Keratinocyte (primary cell): ENCODE results near the gene NKD1. TPM values are rescaled to one million over a fixed set of nuclear protein-coding genes. Genes with fewer than 3 reads are reported as not detected.

Experiments
- DNase-seq: peaks from one replicate; pipeline ENCODE4 v3.0.0-alpha.2; 2011; ENCODE audit warnings: low read depth, missing footprints, low spot score
- FAIRE-seq: peaks from 2 replicates; lab custom pipeline; 2011; peaks lifted over from hg19 to GRCh38; lab: Jason Lieb, UNC
- H2AFZ ChIP-seq: 2 replicates; pipeline ENCODE4 v1.6.0; 2012; ENCODE audit warnings: low read length, control low read depth, inconsistent platforms; ENCODE audit not compliant: control insufficient read depth
- H3K27ac ChIP-seq: 2 replicates; pipeline ENCODE4 v1.5.1; 2011; ENCODE audit warnings: low read length; ENCODE audit not compliant: control insufficient read depth, insufficient read depth
- H3K27me3 ChIP-seq: 3 replicates; pipeline ENCODE4 v1.6.0; 2011; ENCODE audit warnings: low read length; ENCODE audit not compliant: control insufficient read depth, insufficient read depth; ENCODE audit errors: extremely low read depth
- H3K36me3 ChIP-seq, 2 experiments: 2 replicates in 1 of 2; 3 replicates in 1 of 2; pipeline ENCODE4 v1.5.1; 2011; ENCODE audit warnings: low read length in 2 of 2, mild to moderate bottlenecking in 1 of 2; ENCODE audit not compliant: control insufficient read depth in 2 of 2, insufficient read depth in 2 of 2; ENCODE audit errors: extremely low read depth in 1 of 2
- H3K4me1 ChIP-seq: 3 replicates; pipeline ENCODE4 v1.5.1; 2011; ENCODE audit warnings: low read length; ENCODE audit not compliant: control insufficient read depth, insufficient read depth; ENCODE audit errors: extremely low read depth
- H3K4me2 ChIP-seq: 3 replicates; pipeline ENCODE4 v1.6.0; 2011; ENCODE audit warnings: low read depth, low read length; ENCODE audit not compliant: control insufficient read depth, insufficient read depth; ENCODE audit errors: extremely low read depth
- H3K4me3 ChIP-seq, 3 experiments: fragments of 200-600 bp in 1 of 3; sonication (generic) in 1 of 3; 2 replicates in 2 of 3; 3 replicates in 1 of 3; pipeline ENCODE4 v1.5.1; 2011 to 2016; ENCODE audit warnings: low read length in 3 of 3, mild to moderate bottlenecking in 3 of 3, control low read depth in 2 of 3, inconsistent platforms in 1 of 3, low read depth in 1 of 3, mixed read lengths in 1 of 3, mixed run types in 1 of 3, moderate library complexity in 1 of 3; ENCODE audit not compliant: control insufficient read depth in 2 of 3, insufficient read depth in 2 of 3; ENCODE audit errors: extremely low read depth in 1 of 3
- H3K79me2 ChIP-seq: 2 replicates; pipeline ENCODE4 v1.6.0; 2012; ENCODE audit warnings: low read length; ENCODE audit not compliant: control insufficient read depth, insufficient read depth
- H3K9ac ChIP-seq: 3 replicates; pipeline ENCODE4 v1.6.0; 2011; ENCODE audit warnings: low read length; ENCODE audit not compliant: control insufficient read depth, insufficient read depth; ENCODE audit errors: extremely low read depth
- H3K9me1 ChIP-seq: 3 replicates; pipeline ENCODE4 v1.6.0; 2011; ENCODE audit warnings: low read length; ENCODE audit not compliant: control insufficient read depth, insufficient read depth; ENCODE audit errors: extremely low read depth
- H3K9me3 ChIP-seq: 2 replicates; pipeline ENCODE4 v1.5.1; 2012; ENCODE audit warnings: low read depth, low read length; ENCODE audit not compliant: control insufficient read depth
- H4K20me1 ChIP-seq: 3 replicates; pipeline ENCODE4 v1.6.0; 2011; ENCODE audit warnings: low read length; ENCODE audit not compliant: control insufficient read depth, insufficient read depth; ENCODE audit errors: extremely low read depth
- EZH2 ChIP-seq: IDR thresholded peaks from one replicate; pipeline ENCODE4 v1.6.1; 2012; ENCODE audit warnings: inconsistent platforms, mild to moderate bottlenecking, low read length, moderate library complexity
- dilution Hi-C: fragments of 300-500 bp; cut with MboI; formaldehyde crosslinking; loops from one replicate; pipeline ENCODE4 v1.7.0; 2020; ENCODE audit warnings: low sequenced_read_pairs; ENCODE audit not compliant: extremely low pct_ligation_motif_present
- polyA plus RNA-seq, 5 experiments: library from polyadenylated mRNA; depleted of rRNA in 3 of 5; stranded (reverse) in 3 of 5; stranded (forward) in 1 of 5; unstranded in 1 of 5; fragments of >200 nt; gene quantifications; 1 replicate in 1 of 5; 2 replicates in 3 of 5; 3 replicates in 1 of 5; pipeline versions ENCODE4 v1.2.1 to v1.2.3, GENCODE V29; 2011 to 2012; ENCODE audit warnings: missing spikeins in 2 of 5, low read depth in 1 of 5, low replicate concordance in 1 of 5
- TF ChIP-seq, protein P1 (sequence below), 3 experiments: IDR thresholded peaks in 1 of 3; conservative IDR thresholded peaks in 1 of 3; optimal IDR thresholded peaks in 1 of 3; 2 replicates in 2 of 3; 3 replicates in 1 of 3; pipeline versions ENCODE3 to v1.5.1; 2011; ENCODE audit warnings: low read length in 3 of 3, mild to moderate bottlenecking in 3 of 3, moderate library complexity in 2 of 3, control low read depth in 1 of 3, inconsistent platforms in 1 of 3; ENCODE audit not compliant: insufficient read depth in 2 of 3; ENCODE audit errors: extremely low read depth in 1 of 3

The NKD1 gene
- polyA plus RNA-seq, 1 donor (not counting 4 experiments of a cell fraction or from before 2014, with no cell fraction given): 0.62 TPM

DNA sequence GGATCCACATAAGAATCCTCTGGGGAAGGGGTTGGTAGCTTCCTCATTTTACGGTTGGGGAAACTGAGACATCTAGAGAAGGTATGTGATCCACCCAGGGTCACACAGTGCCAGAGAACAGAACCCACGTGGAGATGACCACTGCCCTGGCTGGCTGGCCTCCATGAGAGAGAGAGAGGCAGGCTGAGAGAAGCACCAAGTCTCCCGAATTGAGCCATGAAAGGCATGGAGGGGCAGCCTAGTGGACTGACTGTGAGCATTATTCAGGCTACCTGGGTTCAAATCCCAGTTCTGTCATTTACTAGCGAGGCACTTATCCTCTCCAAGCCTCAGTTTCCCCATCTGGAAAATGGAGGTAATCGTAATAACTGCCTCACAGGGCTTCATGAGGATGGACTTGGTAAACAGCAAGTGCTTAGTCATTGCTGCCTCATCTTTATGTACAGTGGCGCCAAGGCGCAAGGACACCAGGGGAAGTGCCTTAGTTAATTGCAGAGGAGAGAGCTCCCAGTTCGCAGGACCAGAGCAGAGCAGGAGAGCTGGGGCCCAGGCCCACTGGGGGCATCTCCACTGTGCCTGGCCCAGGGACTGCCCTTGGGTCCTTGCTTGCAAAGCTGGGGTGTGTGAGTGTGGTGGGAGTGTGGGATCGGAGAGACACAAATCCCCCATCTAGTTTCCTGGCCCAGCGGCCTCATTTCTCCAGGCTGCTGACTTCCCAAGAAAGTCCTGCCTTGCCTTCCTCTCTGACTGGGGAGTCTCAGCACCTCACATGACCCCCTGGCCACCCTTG, 71.7 kb downstream of the NKD1 start:
- TF ChIP-seq, protein P1, sequence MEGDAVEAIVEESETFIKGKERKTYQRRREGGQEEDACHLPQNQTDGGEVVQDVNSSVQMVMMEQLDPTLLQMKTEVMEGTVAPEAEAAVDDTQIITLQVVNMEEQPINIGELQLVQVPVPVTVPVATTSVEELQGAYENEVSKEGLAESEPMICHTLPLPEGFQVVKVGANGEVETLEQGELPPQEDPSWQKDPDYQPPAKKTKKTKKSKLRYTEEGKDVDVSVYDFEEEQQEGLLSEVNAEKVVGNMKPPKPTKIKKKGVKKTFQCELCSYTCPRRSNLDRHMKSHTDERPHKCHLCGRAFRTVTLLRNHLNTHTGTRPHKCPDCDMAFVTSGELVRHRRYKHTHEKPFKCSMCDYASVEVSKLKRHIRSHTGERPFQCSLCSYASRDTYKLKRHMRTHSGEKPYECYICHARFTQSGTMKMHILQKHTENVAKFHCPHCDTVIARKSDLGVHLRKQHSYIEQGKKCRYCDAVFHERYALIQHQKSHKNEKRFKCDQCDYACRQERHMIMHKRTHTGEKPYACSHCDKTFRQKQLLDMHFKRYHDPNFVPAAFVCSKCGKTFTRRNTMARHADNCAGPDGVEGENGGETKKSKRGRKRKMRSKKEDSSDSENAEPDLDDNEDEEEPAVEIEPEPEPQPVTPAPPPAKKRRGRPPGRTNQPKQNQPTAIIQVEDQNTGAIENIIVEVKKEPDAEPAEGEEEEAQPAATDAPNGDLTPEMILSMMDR (optimal IDR thresholded peaks at IDR 0.05 in 1 of 3, IDR thresholded peaks at IDR 0.05 in 1 of 3, conservative IDR thresholded peaks at IDR 0.05 in 1 of 3; ENCODE audit: extremely low read depth in 1 of 3, insufficient read depth in 2 of 3, low read length in 3 of 3): no peak
- no peak for TF ChIP-seq EZH2
- H2AFZ ChIP-seq: no peak overlapping the region
- no peak overlapping the region for H3K9ac ChIP-seq
- H3K9me1 ChIP-seq: no peaks in the 10 kb centered on the region
- no peak overlapping the region for H3K4me3 ChIP-seq
- no peak overlapping the region for H3K27ac ChIP-seq
- H3K36me3 ChIP-seq: no peaks in the 10 kb centered on the region
- H3K79me2 ChIP-seq: no peaks in the 10 kb centered on the region
- no peaks in the 10 kb centered on the region for H3K9me3 ChIP-seq
- no peak overlapping the region for H3K4me2 ChIP-seq
- dilution Hi-C loops: no loop called here
- no peaks in the 10 kb centered on the region for H3K27me3 ChIP-seq
- no peak for FAIRE-seq
- no peak for DNase-seq
- no peaks in the 10 kb centered on the region for H4K20me1 ChIP-seq
- no peaks in the 10 kb centered on the region for H3K4me1 ChIP-seq

DNA sequence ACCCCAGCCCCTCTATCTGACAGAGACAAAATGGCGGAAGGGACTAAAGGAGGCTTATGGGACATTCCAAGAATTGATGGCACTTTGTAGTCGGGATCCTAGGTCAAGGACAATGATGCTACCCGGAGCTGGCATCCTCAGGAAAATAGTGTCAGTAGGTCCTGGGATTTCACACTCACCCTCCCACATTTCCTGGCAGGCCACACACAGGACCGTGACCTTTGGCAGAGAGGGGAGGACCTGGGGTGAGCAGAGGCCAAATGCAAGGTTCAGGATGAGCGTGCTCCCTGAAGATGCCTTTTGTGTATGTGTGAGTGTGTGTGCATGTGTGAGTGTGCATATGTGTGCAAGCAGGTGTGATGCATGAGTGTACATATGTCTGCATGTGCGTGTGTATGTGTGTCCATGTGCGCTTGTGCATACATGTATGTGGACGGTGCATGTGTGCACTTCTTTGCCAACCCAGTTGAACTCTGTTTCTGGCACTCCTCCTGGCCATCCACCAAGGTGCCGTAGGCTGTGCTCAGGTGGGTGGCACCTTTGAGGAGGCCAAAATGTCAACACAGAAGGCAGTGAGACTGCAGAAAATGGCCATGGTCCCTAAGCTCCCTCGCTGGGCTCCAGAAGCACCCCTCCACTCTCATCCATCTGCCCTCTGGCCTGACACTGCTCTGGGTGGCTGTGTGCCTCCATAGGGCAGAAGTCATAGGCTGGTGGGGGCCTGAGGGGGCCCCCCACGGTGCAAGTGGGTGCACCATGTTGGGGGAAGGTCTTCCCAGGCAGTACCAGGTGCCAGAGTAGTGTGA, 72.7 kb downstream of the NKD1 start:
- H3K4me1 ChIP-seq: no peaks in the 10 kb centered on the region
- H3K9ac ChIP-seq: no peak overlapping the region
- no peak overlapping the region for H3K4me3 ChIP-seq
- no peaks in the 10 kb centered on the region for H3K36me3 ChIP-seq
- DNase-seq (no peak), FAIRE-seq (no peak)
- H3K9me1 ChIP-seq: no peaks in the 10 kb centered on the region
- H2AFZ ChIP-seq: no peak overlapping the region
- H3K27ac ChIP-seq: no peak overlapping the region
- dilution Hi-C loops: no loop called here
- TF ChIP-seq, protein P1 (optimal IDR thresholded peaks at IDR 0.05 in 1 of 3, IDR thresholded peaks at IDR 0.05 in 1 of 3, conservative IDR thresholded peaks at IDR 0.05 in 1 of 3; ENCODE audit: extremely low read depth in 1 of 3, insufficient read depth in 2 of 3, low read length in 3 of 3): no peak
- no peak for TF ChIP-seq EZH2
- H4K20me1 ChIP-seq: no peaks in the 10 kb centered on the region
- H3K79me2 ChIP-seq: no peaks in the 10 kb centered on the region
- no peaks in the 10 kb centered on the region for H3K9me3 ChIP-seq
- H3K27me3 ChIP-seq: no peaks in the 10 kb centered on the region
- H3K4me2 ChIP-seq: no peak overlapping the region
